ENCODE data around the gene TAB3.
"Not testable (repeated sequence)": the region's sequence is repeated elsewhere in the genome, so short reads cannot be mapped to it uniquely, and the experiment has no call there.

The TAB3 gene

GRCh38 chrX:30812326-30812725 is 76.7 kb downstream of the TAB3 start:
- no peak for DNase-seq
- Histone ChIP-seq H3K4me3 (ENCODE audit: low read depth, low read length) (no peak overlapping the region), H3K36me3 (no peaks in the 10 kb centered on the region), H3K27me3 (no peaks in the 10 kb centered on the region), H3K9me3 (no peaks in the 10 kb centered on the region), H3K4me1 (no peaks in the 10 kb centered on the region)
- TF ChIP-seq CTCF (IDR thresholded peaks at IDR 0.05; ENCODE audit: low read depth, low read length): no peak

- Histone ChIP-seq H3K9me3 (no peaks in the 10 kb centered on the region), H3K4me1 (no peaks in the 10 kb centered on the region), H3K4me3 (ENCODE audit: low read depth, low read length) (no peak overlapping the region), H3K27me3 (no peaks in the 10 kb centered on the region), H3K36me3 (no peaks in the 10 kb centered on the region)
- TF ChIP-seq CTCF (IDR thresholded peaks at IDR 0.05; ENCODE audit: low read depth, low read length): no peak
- DNase-seq: no peak
These were observed 82.8 kb downstream of the TAB3 start for GRCh38 chrX:30806187-30806728.

- Histone ChIP-seq H3K27me3 (no peaks in the 10 kb centered on the region), H3K4me1 (no peaks in the 10 kb centered on the region), H3K4me3 (ENCODE audit: low read depth, low read length) (no peak overlapping the region), H3K9me3 (no peaks in the 10 kb centered on the region), H3K36me3 (no peaks in the 10 kb centered on the region)
- no peak for DNase-seq
- no peak for TF ChIP-seq CTCF (IDR thresholded peaks at IDR 0.05; ENCODE audit: low read depth, low read length)
These were observed 84.6 kb downstream of the TAB3 start for GRCh38 chrX:30804462-30804861.

- Histone ChIP-seq H3K4me3 (ENCODE audit: low read depth, low read length) (no peak overlapping the region), H3K27me3 (no peaks in the 10 kb centered on the region), H3K9me3 (no peaks in the 10 kb centered on the region), H3K4me1 (no peaks in the 10 kb centered on the region), H3K36me3 (no peaks in the 10 kb centered on the region)
- DNase-seq: no peak
- TF ChIP-seq CTCF (IDR thresholded peaks at IDR 0.05; ENCODE audit: low read depth, low read length): no peak
These were observed 88.2 kb downstream of the TAB3 start for GRCh38 chrX:30800901-30801300.

GRCh38 chrX:30799327-30799726 is 89.7 kb downstream of the TAB3 start:
- H3K36me3 ChIP-seq: no peaks in the 10 kb centered on the region
- no peaks in the 10 kb centered on the region for H3K4me1 ChIP-seq
- no peaks in the 10 kb centered on the region for H3K27me3 ChIP-seq
- DNase-seq: no peak
- no peak overlapping the region for H3K4me3 ChIP-seq (ENCODE audit: low read depth, low read length)
- no peak for TF ChIP-seq CTCF (IDR thresholded peaks at IDR 0.05; ENCODE audit: low read depth, low read length)
- no peaks in the 10 kb centered on the region for H3K9me3 ChIP-seq

GRCh38 chrX:30798810-30799209 is 90.2 kb downstream of the TAB3 start:
- DNase-seq: no peak
- no peak for TF ChIP-seq CTCF (IDR thresholded peaks at IDR 0.05; ENCODE audit: low read depth, low read length)
- Histone ChIP-seq H3K4me3 (ENCODE audit: low read depth, low read length) (no peak overlapping the region), H3K9me3 (no peaks in the 10 kb centered on the region), H3K4me1 (no peaks in the 10 kb centered on the region), H3K27me3 (no peaks in the 10 kb centered on the region), H3K36me3 (no peaks in the 10 kb centered on the region)

GRCh38 chrX:30797301-30797700 is 91.8 kb downstream of the TAB3 start:
- H3K36me3 ChIP-seq; H3K27me3 ChIP-seq; H3K4me3 ChIP-seq (ENCODE audit: low read depth, low read length); H3K4me1 ChIP-seq; DNase-seq; H3K9me3 ChIP-seq: not testable (repeated sequence)
